Neural progenitor cell (in vitro differentiated cells): ENCODE data around the gene SPTBN4.

Source experiments
- EZH2phosphoT487 ChIP-seq: fragments of 200-600 bp; sonication (generic); IDR thresholded peaks from 2 replicates; pipeline ENCODE4 v1.6.1; 2017; ENCODE audit warnings: antibody characterized with exemption
- TF ChIP-seq, protein P1 (sequence below): fragments of 200-600 bp; sonication (generic); IDR thresholded peaks from 2 replicates; pipeline ENCODE4 v1.5.1; 2017; ENCODE audit warnings: antibody characterized with exemption, mild to moderate bottlenecking

DNA sequence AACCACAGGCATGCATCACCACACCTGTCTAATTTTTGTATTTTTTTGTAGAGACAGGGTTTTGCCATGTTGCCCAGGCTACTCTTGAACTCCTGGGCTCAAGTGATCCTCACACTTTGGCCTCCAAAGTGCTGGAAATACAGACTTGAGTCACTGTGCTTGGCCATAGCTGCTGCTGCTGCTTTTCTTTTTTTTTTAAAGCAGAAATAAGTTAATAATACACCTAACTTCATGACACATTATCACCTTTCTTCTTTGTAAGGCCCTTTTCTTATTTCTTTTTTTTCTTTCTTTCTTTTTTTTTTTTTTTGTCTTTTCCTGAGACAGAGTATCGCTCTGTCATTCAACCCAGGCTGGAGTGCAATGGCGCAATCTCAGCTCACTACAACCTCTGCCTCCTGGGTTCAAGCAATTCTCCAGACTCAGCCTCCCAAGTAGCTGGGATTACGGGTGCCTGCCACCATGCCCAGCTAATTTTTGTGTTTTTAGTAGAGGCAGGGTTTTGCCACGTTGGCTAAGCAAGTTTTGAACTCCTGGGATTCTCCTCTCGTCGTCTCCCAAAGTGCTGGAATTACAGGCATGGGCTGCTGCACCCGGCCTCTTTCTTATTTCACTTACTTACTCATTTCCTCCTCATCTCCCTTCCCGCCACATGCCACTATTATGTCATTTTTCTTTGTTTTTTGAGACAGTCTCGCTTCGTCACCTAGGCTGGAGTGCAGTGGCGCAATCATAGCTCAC, 118.6 kb downstream of the SPTBN4 start:
- no peak for TF ChIP-seq EZH2phosphoT487
- TF ChIP-seq, protein P1, sequence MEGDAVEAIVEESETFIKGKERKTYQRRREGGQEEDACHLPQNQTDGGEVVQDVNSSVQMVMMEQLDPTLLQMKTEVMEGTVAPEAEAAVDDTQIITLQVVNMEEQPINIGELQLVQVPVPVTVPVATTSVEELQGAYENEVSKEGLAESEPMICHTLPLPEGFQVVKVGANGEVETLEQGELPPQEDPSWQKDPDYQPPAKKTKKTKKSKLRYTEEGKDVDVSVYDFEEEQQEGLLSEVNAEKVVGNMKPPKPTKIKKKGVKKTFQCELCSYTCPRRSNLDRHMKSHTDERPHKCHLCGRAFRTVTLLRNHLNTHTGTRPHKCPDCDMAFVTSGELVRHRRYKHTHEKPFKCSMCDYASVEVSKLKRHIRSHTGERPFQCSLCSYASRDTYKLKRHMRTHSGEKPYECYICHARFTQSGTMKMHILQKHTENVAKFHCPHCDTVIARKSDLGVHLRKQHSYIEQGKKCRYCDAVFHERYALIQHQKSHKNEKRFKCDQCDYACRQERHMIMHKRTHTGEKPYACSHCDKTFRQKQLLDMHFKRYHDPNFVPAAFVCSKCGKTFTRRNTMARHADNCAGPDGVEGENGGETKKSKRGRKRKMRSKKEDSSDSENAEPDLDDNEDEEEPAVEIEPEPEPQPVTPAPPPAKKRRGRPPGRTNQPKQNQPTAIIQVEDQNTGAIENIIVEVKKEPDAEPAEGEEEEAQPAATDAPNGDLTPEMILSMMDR = no peak
